HFFc6 (cell line): ENCODE results near the gene NR4A1. TPM values are rescaled to one million over a fixed set of nuclear protein-coding genes. Genes with fewer than 3 reads are reported as not detected.

Experiments
- DNase-seq: peaks from one replicate; pipeline ENCODE4 v3.0.0-alpha.2; 2018
- H3K27ac Mint-ChIP-seq: 2 replicates; pipeline ENCODE4 v1.8.0; 2020; ENCODE audit warnings: mild to moderate bottlenecking, mixed read lengths
- H3K27me3 Mint-ChIP-seq: 2 replicates; pipeline ENCODE4 v1.8.0; 2021; ENCODE audit warnings: mild to moderate bottlenecking, moderate library complexity, mixed read lengths; ENCODE audit not compliant: insufficient read depth
- H3K36me3 Mint-ChIP-seq: 2 replicates; pipeline ENCODE4 v1.8.0; 2021; ENCODE audit warnings: low read depth, mixed read lengths
- H3K4me1 Mint-ChIP-seq: 2 replicates; pipeline ENCODE4 v1.8.0; 2020; ENCODE audit warnings: low read depth, mixed read lengths
- H3K4me3 Mint-ChIP-seq: 2 replicates; pipeline ENCODE4 v1.8.0; 2020; ENCODE audit warnings: mild to moderate bottlenecking, moderate library complexity, mixed read lengths
- H3K9me3 Mint-ChIP-seq: 2 replicates; pipeline ENCODE4 v1.8.0; 2020; ENCODE audit warnings: mild to moderate bottlenecking, mixed read lengths
- total RNA-seq, 6 experiments: library from RNA; stranded (reverse); fragmentation: NEBNext Ultra II Directional; extraction: Animal tissue kit (Norgen Biotek cat#: 25700); gene quantifications; 2 replicates in 1 of 6; 3 replicates in 5 of 6; pipeline ENCODE4 v1.2.3, GENCODE V29; 2021
- TF ChIP-seq, protein P1 (sequence below): fragments of 200-600 bp; sonication (generic); IDR thresholded peaks from 2 replicates; pipeline ENCODE4 v1.5.0; 2021; ENCODE audit warnings: antibody characterized with exemption, mild to moderate bottlenecking

Gene NR4A1
- total RNA-seq, 6 experiments from 2014 or later, result 10.3 to 46.6 (median 43.6) TPM

DNA sequence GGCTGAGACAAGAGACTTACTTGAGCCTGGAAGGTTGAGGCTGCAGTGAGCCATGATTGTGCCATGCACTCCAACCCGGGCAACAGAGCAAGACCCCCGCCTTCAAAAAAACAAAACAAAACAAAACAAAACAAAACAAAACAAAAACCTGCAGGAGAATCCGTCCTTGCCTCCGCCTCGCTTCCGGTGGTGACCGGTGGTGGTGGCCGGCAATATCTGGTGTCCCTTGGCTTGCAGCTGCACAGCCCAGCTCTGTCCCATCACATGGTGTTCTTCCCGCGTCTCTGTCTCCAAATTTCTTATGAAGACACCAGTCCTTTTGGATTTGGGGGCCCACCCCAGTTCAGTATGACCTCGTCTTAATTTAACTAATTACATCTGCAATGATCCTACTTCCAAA lies 38.2 kb downstream of the NR4A1 start:
- Mint-ChIP-seq H3K4me1 (no peaks in the 10 kb centered on the region), H3K4me3 (no peak overlapping the region), H3K9me3 (no peaks in the 10 kb centered on the region), H3K36me3 (no peaks in the 10 kb centered on the region), H3K27ac (no peak overlapping the region), H3K27me3 (peaks cover 40% of the 10 kb centered on the region)
- no peak for DNase-seq
- TF ChIP-seq, protein P1, sequence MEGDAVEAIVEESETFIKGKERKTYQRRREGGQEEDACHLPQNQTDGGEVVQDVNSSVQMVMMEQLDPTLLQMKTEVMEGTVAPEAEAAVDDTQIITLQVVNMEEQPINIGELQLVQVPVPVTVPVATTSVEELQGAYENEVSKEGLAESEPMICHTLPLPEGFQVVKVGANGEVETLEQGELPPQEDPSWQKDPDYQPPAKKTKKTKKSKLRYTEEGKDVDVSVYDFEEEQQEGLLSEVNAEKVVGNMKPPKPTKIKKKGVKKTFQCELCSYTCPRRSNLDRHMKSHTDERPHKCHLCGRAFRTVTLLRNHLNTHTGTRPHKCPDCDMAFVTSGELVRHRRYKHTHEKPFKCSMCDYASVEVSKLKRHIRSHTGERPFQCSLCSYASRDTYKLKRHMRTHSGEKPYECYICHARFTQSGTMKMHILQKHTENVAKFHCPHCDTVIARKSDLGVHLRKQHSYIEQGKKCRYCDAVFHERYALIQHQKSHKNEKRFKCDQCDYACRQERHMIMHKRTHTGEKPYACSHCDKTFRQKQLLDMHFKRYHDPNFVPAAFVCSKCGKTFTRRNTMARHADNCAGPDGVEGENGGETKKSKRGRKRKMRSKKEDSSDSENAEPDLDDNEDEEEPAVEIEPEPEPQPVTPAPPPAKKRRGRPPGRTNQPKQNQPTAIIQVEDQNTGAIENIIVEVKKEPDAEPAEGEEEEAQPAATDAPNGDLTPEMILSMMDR, result no peak

DNA sequence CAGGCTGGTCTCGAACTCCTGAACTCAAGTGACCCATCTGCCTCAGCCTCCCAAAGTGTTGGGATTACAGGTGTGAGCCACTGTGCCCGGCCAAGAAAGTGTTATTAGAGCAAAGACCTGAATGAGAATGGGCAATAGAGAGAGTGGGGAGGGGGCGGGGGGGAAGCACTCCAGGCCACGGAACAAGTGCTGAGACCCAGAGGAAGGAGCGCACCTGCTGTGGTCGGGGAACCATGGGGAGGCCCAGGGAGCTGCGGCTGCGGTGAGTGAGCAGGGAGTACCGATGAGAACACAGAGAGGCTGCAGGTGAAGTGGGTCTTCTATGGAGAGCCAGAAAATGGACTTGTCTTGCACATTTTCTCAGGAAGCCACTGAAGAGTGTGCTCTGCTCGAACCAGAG lies 39.0 kb downstream of the NR4A1 start:
- TF ChIP-seq, protein P1, result no peak
- H3K4me1 Mint-ChIP-seq, result no peaks in the 10 kb centered on the region
- H3K27me3 Mint-ChIP-seq, result peaks cover 39% of the 10 kb centered on the region
- no peak overlapping the region for H3K27ac Mint-ChIP-seq
- no peak for DNase-seq
- no peaks in the 10 kb centered on the region for H3K36me3 Mint-ChIP-seq
- H3K4me3 Mint-ChIP-seq, result no peak overlapping the region
- no peaks in the 10 kb centered on the region for H3K9me3 Mint-ChIP-seq

DNA sequence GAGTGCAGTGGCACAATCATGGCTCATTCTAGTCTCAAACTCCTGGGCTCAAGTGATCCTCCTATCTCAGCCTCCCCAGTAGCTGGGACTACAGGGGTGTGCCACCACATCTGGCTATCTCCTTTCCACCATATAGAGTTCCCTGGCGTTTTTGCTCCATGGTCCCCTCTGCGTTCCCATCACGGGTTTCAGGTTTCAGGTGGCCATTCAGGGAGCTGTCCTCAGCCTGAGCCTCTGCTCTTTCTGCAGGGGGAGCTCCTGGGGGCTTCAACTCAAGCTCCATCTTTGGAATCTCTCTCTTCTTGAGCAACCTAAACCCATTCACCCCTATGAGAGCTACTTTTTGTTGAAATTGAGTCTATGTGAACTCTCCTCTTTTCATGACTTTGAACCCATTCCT lies 39.8 kb downstream of the NR4A1 start:
- H3K9me3 Mint-ChIP-seq, result no peaks in the 10 kb centered on the region
- H3K27me3 Mint-ChIP-seq, result peaks cover 39% of the 10 kb centered on the region
- TF ChIP-seq, protein P1, result no peak
- no peak for DNase-seq
- H3K36me3 Mint-ChIP-seq, result no peaks in the 10 kb centered on the region
- H3K27ac Mint-ChIP-seq, result no peak overlapping the region
- no peak overlapping the region for H3K4me3 Mint-ChIP-seq
- H3K4me1 Mint-ChIP-seq, result no peaks in the 10 kb centered on the region

- Mint-ChIP-seq H3K4me1 (no peaks in the 10 kb centered on the region), H3K9me3 (no peaks in the 10 kb centered on the region), H3K36me3 (no peaks in the 10 kb centered on the region), H3K27ac (no peak overlapping the region), H3K27me3 (peaks cover 36% of the 10 kb centered on the region), H3K4me3 (no peak overlapping the region)
- no peak for DNase-seq
- TF ChIP-seq, protein P1, result no peak
Observed at GRCh38 chr12:52091869-52092268, 40.6 kb downstream of the NR4A1 start.

DNA sequence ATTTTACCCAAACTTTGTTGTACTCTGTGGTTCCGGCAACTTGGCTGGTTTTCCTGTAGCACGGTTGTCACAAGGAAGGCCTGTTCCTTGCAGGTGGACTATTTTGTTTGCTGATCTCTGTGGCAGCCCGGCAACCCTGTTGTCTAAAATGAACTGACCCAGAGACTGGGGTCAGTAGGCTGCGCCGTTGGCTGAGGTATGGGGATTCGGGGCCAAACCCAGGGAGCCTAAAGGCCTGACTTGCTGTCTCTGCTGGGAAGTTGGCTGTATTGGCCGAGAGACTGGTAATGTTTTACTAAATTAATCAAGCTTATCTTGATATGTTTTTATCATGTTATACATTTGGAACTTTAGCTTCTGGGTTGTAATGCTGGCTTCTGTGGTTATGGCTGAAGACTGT lies 42.1 kb downstream of the NR4A1 start:
- Mint-ChIP-seq H3K4me1 (no peaks in the 10 kb centered on the region), H3K4me3 (no peak overlapping the region), H3K36me3 (no peaks in the 10 kb centered on the region), H3K27ac (no peak overlapping the region), H3K27me3 (peaks cover 31% of the 10 kb centered on the region), H3K9me3 (no peaks in the 10 kb centered on the region)
- no peak for DNase-seq
- TF ChIP-seq, protein P1, result no peak
